H9 (cell line): ENCODE data around the gene UNC50. TPM values are rescaled to one million over a fixed set of nuclear protein-coding genes. Genes with fewer than 3 reads are reported as not detected.

Experiments used
- DNase-seq: peaks from one replicate; pipeline ENCODE4 v3.0.0-alpha.2; 2017
- H2AFZ ChIP-seq: one replicate; pipeline ENCODE4 v1.6.1; 2013; ENCODE audit warnings: mild to moderate bottlenecking, low read length, control low read depth, moderate library complexity
- H2AK5ac ChIP-seq: 2 replicates; pipeline ENCODE4 v1.6.1; 2013; ENCODE audit warnings: low read length, control low read depth, mixed read lengths; ENCODE audit not compliant: insufficient read length
- H2BK120ac ChIP-seq: one replicate; pipeline ENCODE4 v1.6.1; 2013; ENCODE audit warnings: low read depth, mild to moderate bottlenecking, low read length, control low read depth, inconsistent platforms; ENCODE audit not compliant: poor library complexity, severe bottlenecking
- H2BK12ac ChIP-seq: 2 replicates; pipeline ENCODE4 v1.6.1; 2013; ENCODE audit warnings: low read length, control low read depth, mixed read lengths, low read depth; ENCODE audit not compliant: insufficient read length
- H2BK15ac ChIP-seq: 2 replicates; pipeline ENCODE4 v1.6.1; 2013; ENCODE audit warnings: low read depth, low read length, control low read depth
- H2BK20ac ChIP-seq: one replicate; pipeline ENCODE4 v1.6.1; 2013; ENCODE audit warnings: low read depth, mild to moderate bottlenecking, low read length, control low read depth, inconsistent platforms; ENCODE audit not compliant: poor library complexity, severe bottlenecking
- H2BK5ac ChIP-seq: 2 replicates; pipeline ENCODE4 v1.6.1; 2013; ENCODE audit warnings: low read length, control low read depth, mixed read lengths; ENCODE audit not compliant: insufficient read length
- H3K14ac ChIP-seq: 2 replicates; pipeline ENCODE4 v1.6.1; 2013; ENCODE audit warnings: low read length, control low read depth; ENCODE audit not compliant: insufficient read depth
- H3K18ac ChIP-seq: 2 replicates; pipeline ENCODE4 v1.6.1; 2013; ENCODE audit warnings: low read depth, mild to moderate bottlenecking, mixed read lengths, low read length, control low read depth; ENCODE audit not compliant: insufficient read length
- H3K23ac ChIP-seq: 2 replicates; pipeline ENCODE4 v1.6.1; 2013; ENCODE audit warnings: low read length, control low read depth, mixed read lengths, low read depth; ENCODE audit not compliant: insufficient read length
- H3K23me2 ChIP-seq: 2 replicates; pipeline ENCODE4 v1.6.1; 2013; ENCODE audit warnings: low read depth, mild to moderate bottlenecking, mixed read lengths, low read length, control low read depth; ENCODE audit not compliant: insufficient read length, poor library complexity, severe bottlenecking
- H3K27ac ChIP-seq: 2 replicates; pipeline ENCODE4 v1.5.1; 2013; ENCODE audit warnings: low read length, control low read depth, mixed read lengths, low read depth; ENCODE audit not compliant: insufficient read length
- H3K27me3 ChIP-seq: 2 replicates; pipeline ENCODE4 v1.6.1; 2013; ENCODE audit warnings: low read length, control low read depth, inconsistent platforms; ENCODE audit not compliant: insufficient read depth
- H3K4ac ChIP-seq: 2 replicates; pipeline ENCODE4 v1.6.1; 2013; ENCODE audit warnings: low read depth, mild to moderate bottlenecking, control low read depth, inconsistent platforms, low read length, moderate library complexity
- H3K4me1 ChIP-seq: 2 replicates; pipeline ENCODE4 v1.6.1; 2013; ENCODE audit warnings: low read length, control low read depth, inconsistent platforms; ENCODE audit not compliant: insufficient read depth
- H3K4me2 ChIP-seq: 2 replicates; pipeline ENCODE4 v1.6.1; 2013; ENCODE audit warnings: low read length, control low read depth, mixed read lengths; ENCODE audit not compliant: insufficient read length, insufficient read depth
- H3K56ac ChIP-seq: 2 replicates; pipeline ENCODE4 v1.6.1; 2013; ENCODE audit warnings: low read depth, mild to moderate bottlenecking, mixed read lengths, low read length, control low read depth; ENCODE audit not compliant: insufficient read length
- H3K79me1 ChIP-seq: 2 replicates; pipeline ENCODE4 v1.6.1; 2013; ENCODE audit warnings: low read depth, mild to moderate bottlenecking, moderate library complexity, low read length, control low read depth, inconsistent platforms; ENCODE audit not compliant: insufficient read depth, poor library complexity, severe bottlenecking
- H3K79me2 ChIP-seq: 2 replicates; pipeline ENCODE4 v1.6.1; 2013; ENCODE audit warnings: low read length, control low read depth, inconsistent platforms; ENCODE audit not compliant: insufficient read depth
- H3K9ac ChIP-seq: 2 replicates; pipeline ENCODE4 v1.6.1; 2013; ENCODE audit warnings: low read length, control low read depth, mixed read lengths; ENCODE audit not compliant: insufficient read length; ENCODE audit errors: extremely low read depth
- H3K9me3 ChIP-seq: one replicate; pipeline ENCODE4 v1.6.1; 2013; ENCODE audit warnings: low read depth, low read length, inconsistent platforms; ENCODE audit not compliant: control insufficient read depth
- H3T11ph ChIP-seq: one replicate; pipeline ENCODE4 v1.6.1; 2013; ENCODE audit warnings: mild to moderate bottlenecking, low read length, control low read depth, inconsistent platforms
- H4K20me1 ChIP-seq: one replicate; pipeline ENCODE4 v1.6.1; 2013; ENCODE audit not compliant: control insufficient read depth, insufficient read length, insufficient read depth
- H4K5ac ChIP-seq: 2 replicates; pipeline ENCODE4 v1.6.1; 2013; ENCODE audit warnings: low read depth, mild to moderate bottlenecking, mixed read lengths, low read length, control low read depth; ENCODE audit not compliant: insufficient read length
- H4K8ac ChIP-seq: replicated peaks from 2 replicates; pipeline ENCODE4 v1.6.1; 2013; ENCODE audit warnings: low read length, control low read depth, mixed read lengths, low read depth; ENCODE audit not compliant: insufficient read length
- H4K91ac ChIP-seq: 2 replicates; pipeline ENCODE4 v1.6.1; 2013; ENCODE audit warnings: low read depth, mild to moderate bottlenecking, moderate library complexity, mixed read lengths, low read length, control low read depth; ENCODE audit not compliant: insufficient read length
- H3K27ac Mint-ChIP-seq, 3 experiments: 2 replicates in 2 of 3; 3 replicates in 1 of 3; pipeline ENCODE4 v1.8.0; 2020 to 2021; ENCODE audit warnings: mixed read lengths in 3 of 3, mild to moderate bottlenecking in 1 of 3, moderate library complexity in 1 of 3
- H3K27me3 Mint-ChIP-seq: 2 replicates; pipeline ENCODE4 v1.8.0; 2021; ENCODE audit warnings: low read depth, mild to moderate bottlenecking, moderate library complexity, mixed read lengths
- H3K36me3 Mint-ChIP-seq, 3 experiments: 2 replicates in 2 of 3; 3 replicates in 1 of 3; pipeline ENCODE4 v1.8.0; 2020 to 2021; ENCODE audit warnings: low read depth in 3 of 3, mixed read lengths in 3 of 3; ENCODE audit not compliant: insufficient read depth in 1 of 3
- H3K4me1 Mint-ChIP-seq, 2 experiments: 2 replicates each; pipeline ENCODE4 v1.8.0; 2020; ENCODE audit warnings: mixed read lengths in 2 of 2
- H3K4me3 Mint-ChIP-seq, 2 experiments: 2 replicates in 1 of 2; 3 replicates in 1 of 2; pipeline ENCODE4 v1.8.0; 2020 to 2021; ENCODE audit warnings: mild to moderate bottlenecking in 2 of 2, mixed read lengths in 2 of 2, moderate library complexity in 1 of 2
- H3K9me3 Mint-ChIP-seq, 2 experiments: 2 replicates in 1 of 2; 3 replicates in 1 of 2; pipeline ENCODE4 v1.8.0; 2020; ENCODE audit warnings: mild to moderate bottlenecking in 2 of 2, mixed read lengths in 2 of 2, moderate library complexity in 1 of 2
- CTCF ChIP-seq: fragments of 200-600 bp; sonication (generic); conservative IDR thresholded peaks from 3 replicates; pipeline ENCODE4 v1.8.0; 2021; ENCODE audit warnings: antibody characterized with exemption, mild to moderate bottlenecking
- WGBS: extraction: QIAGEN DNeasy Blood & Tissue Kit; methylation state at CpG from one replicate; pipeline ENCODE4 v1.1.7; 2013; ENCODE audit warnings: missing lambda C conversion rate, low lambda C conversion rate, mixed read lengths; ENCODE audit not compliant: insufficient read length; ENCODE audit errors: extremely low coverage; 5-methylcytosine and 5-hydroxymethylcytosine counted together
- total RNA-seq: library from RNA; stranded (reverse); gene quantifications from 2 replicates; pipeline ENCODE4 v1.2.1, GENCODE V29; 2021

UNC50 gene
- total RNA-seq, 1 experiment from 2014 or later = 35.4 TPM

- H2BK120ac ChIP-seq = no peak overlapping the region
- H2AFZ ChIP-seq = no peak overlapping the region
- H4K91ac ChIP-seq = no peak overlapping the region
- H3K4ac ChIP-seq = no peak overlapping the region
- H3K4me2 ChIP-seq = peak overlapping the region; percentile 95
- no peak for TF ChIP-seq CTCF
- peak overlapping the region; percentile 91 to 96 (median 92) for H3K27ac Mint-ChIP-seq
- H3K9me3 ChIP-seq = no peaks in the 10 kb centered on the region
- no peak overlapping the region for H2BK5ac ChIP-seq
- H3K79me1 ChIP-seq = peaks cover 7% of the 10 kb centered on the region
- no peaks in the 10 kb centered on the region for H3K27me3 Mint-ChIP-seq
- no peak overlapping the region for H4K5ac ChIP-seq
- H3K27ac ChIP-seq = no peak overlapping the region
- H3K23me2 ChIP-seq = peaks cover 14% of the 10 kb centered on the region
- H3K56ac ChIP-seq = no peak overlapping the region
- no peak overlapping the region for H3T11ph ChIP-seq
- H3K23ac ChIP-seq = no peak overlapping the region
- DNase-seq = no peak
- H3K4me1 Mint-ChIP-seq = peaks cover 18 to 21% of the 10 kb centered on the region in 2 experiments
- no peak overlapping the region for H2BK15ac ChIP-seq
- peak overlapping the region; percentile 7 for H3K18ac ChIP-seq
- H4K20me1 ChIP-seq = peaks cover 4% of the 10 kb centered on the region
- H3K9me3 Mint-ChIP-seq = no peaks in the 10 kb centered on the region
- no peak overlapping the region for H2BK20ac ChIP-seq
- H3K79me2 ChIP-seq = peaks cover 15% of the 10 kb centered on the region; the same call in 1 of the 2 replicates
- H2AK5ac ChIP-seq = no peak overlapping the region
- no peak overlapping the region for H2BK12ac ChIP-seq
- peak overlapping the region; percentile 84 for H3K9ac ChIP-seq
- H3K14ac ChIP-seq = peak overlapping the region; percentile 68; the same call in 1 of the 2 replicates
- H4K8ac ChIP-seq = no peak overlapping the region
- H3K27me3 ChIP-seq = no peaks in the 10 kb centered on the region
- H3K4me3 Mint-ChIP-seq = peak overlapping the region; percentile 85 to 86
- H3K4me1 ChIP-seq = no peaks in the 10 kb centered on the region; the same call in 1 of the 2 replicates
- WGBS = no CpG with 5 or more reads among the region's 29 CpGs
- peaks cover 9 to 39% (median 38%) of the 10 kb centered on the region in 3 experiments; a peak in 6 of 7 replicates for H3K36me3 Mint-ChIP-seq
Observed at GRCh38 chr2:98608962-98609604, 694 bp downstream of the UNC50 start.
